Stimulated activated CD4-positive, alpha-beta T cell treated with anti-CD3 and anti-CD28 coated beads, Interleukin-12 subunit alpha, Interleukin-12 subunit beta, amount 100 ng/mL, for 4 hours (primary cell): Measurements from ENCODE around the gene ANKRD61.
"Not testable (repeated sequence)": the region's sequence is repeated elsewhere in the genome, so short reads cannot be mapped to it uniquely, and the experiment has no call there.

Experiments
- DNase-seq: peaks from one replicate; pipeline ENCODE4 v3.0.0-alpha.2; 2020

The ANKRD61 gene

DNA sequence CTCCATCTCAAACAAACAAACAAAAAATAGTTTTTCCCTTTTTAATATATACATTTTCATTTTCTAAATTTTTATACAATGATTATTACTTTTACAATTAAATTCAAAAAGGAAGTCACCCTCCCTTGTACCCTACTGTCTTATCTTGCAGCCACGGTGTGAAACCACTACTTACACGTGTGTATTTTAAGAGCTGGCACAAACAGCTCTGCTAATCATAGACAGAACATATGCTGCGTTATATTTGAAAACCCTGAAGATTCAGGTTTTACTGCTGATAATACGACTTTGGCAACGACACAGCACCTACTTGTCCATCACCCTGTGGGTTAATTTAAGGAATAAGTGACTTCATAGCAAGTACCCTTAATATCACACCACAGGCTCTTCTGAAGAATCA is 991 bp downstream of the ANKRD61 start:
- DNase-seq, result no peak

DNA sequence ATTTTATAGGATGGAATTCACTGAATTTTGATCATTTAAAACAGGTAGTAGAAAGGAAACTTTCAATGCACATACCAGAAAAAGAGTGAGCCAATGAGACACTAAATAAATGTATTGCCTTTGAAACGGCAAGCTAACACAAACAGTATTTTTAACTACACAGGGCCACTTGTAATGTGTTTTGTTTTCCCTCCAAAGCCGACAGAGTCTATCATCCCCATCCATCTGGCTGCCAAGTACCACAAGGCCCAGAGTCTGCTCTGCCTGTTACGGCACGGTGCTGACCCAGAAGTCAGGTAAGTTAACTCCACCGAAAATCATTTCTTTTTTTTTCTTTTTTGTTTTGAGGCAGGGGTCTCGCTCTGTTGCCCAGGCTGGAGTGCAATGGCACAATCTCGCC is 1.5 kb downstream of the ANKRD61 start:
- DNase-seq, result no peak

DNA sequence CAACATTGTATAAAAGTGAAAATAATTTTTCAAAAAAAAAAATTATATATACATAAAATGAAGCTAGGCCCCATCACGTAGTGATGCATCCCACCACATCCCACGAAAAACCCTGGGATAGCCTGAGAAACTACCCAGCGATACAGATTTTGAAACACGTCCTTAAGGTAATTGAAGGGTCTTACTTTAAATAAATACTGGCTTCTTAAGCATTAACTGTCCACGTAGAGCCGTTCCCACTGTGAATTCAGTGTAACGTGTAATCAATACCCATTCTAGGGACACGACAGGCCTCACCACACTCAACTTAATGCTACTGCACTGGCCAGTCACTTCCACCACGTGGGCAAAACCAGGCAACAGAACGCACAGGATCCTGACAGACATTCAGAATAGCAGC is 4.0 kb downstream of the ANKRD61 start:
- no peak for DNase-seq

DNA sequence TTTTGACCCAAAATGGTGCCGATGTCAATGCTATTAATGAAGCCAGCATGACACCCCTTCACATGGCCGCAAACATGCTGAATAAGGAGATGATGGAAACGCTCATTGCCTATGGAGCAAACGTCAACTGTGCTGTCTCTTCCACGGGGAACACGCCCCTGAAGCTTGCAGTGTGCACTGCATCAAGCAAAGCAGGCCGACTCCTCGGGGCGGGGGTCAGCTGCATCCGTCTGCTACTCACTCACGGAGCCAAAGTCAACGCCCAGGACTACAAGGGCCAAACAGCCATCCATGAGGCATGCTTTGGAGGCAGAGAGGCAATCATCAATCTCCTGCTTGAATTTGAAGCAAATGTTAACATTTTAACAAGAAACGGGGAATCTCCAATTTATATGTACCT is 4.5 kb downstream of the ANKRD61 start:
- DNase-seq, result no peak

DNA sequence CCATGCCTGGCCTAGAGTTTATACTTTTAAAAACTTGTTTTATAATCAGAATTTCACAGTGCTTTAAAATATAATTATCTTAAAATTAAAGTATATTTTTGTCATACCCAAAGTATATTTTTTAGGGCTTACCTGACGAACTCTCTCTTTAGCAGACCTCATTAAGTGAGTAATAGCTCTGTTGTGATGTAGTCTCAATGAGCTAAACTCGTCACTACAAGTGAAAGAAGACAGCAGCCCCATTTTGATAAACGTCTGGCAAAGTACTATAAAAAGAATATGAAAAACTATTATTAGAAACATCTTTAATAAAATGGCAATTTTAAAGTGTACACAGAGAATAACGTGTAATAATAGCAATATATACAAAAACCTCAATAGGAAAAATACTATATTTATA is 18.6 kb downstream of the ANKRD61 start:
- no peak for DNase-seq

DNA sequence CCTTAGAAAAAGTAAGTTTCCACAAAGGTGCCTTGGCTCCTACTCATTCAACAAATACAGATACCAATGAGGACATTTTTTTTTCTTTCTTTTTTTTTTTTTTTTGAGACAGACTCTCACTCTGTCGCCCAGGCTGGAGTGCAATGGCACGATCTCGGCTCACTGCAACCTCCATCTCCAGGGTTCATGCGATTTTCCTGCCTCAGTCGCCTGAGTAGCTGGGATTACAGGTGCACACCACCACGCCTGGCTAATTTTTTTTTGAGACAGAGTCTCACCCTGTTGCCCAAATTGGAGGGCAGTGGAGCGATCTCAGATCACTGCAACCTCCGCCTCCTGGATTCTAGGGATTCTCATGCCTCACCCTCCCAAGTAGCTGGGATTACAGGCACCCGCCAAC is 20.0 kb downstream of the ANKRD61 start:
- DNase-seq, result not testable (repeated sequence)

DNA sequence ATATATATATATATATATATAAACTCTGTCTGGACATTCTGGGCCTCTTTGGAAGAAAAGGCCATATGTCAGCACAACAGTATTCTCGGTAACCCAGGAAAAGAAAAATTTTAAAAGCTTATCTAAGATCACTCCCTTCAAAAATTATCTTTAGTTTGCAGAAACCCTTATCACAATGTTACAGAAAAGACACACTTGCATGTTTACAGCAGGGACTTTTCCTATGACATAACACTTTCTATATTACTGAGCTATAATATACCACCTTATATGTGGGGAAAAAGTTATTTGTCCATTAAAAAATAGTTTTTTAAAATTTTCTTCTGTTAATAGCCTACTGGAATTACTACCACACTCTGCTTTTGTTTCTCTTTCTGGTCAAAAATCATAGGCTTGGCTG is 25.4 kb downstream of the ANKRD61 start:
- DNase-seq, result no peak

DNA sequence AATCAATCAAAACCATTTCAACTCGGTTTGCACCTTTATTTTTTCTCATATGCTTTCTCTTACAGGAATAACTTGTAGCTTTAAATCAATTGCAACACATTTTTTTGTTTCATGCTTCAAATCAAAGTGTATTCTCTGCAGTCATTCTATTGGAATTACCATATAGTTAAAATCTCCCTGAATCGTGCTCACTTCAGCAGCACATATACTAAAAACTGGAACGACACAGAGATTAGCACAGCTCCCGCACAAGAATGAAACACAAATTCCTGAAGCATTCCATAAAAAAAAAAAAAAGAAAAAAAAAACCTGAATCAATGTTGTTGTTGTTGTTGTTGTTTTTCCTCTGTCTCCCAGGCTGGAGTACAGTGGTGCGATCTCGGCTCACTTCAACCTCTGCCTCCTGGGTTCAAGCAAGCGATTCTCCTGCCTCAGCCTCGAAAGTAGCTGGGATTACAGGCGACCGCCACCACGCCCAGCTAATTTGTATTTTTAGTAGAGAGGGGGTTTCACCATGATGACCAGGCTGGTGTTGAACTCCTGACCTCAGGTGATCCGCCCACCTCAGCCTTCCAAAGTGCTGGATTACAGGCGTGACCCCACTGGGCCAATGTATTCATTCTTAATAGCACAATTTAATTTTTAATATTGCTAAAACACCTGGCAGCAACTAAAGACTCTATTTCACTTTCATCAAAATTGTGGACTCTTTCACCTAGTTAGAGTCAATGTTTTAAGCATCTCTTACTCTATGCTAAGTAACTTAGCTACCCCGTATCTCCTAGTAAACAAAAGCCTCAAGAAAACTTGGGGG is 26.3 kb downstream of the ANKRD61 start:
- no peak for DNase-seq

DNA sequence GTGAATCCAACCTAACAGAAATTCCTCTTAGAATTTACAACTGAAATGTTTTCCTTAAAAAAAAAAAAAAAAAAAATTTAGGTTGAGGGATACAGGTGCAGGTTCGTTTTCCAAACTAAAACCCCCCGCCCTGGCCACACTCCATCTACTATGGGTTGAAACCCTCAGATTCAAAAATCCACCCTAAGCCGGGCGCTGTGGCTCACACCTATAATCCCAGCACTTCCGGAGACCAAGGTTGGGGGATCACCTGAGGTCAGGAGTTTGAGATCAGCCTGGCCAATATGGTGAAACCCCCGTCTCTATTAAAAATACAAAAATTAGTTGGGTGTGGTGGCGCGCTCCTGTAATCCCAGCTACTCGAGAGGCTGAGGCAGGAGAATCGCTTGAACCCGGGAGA is 28.8 kb downstream of the ANKRD61 start:
- DNase-seq, result not testable (repeated sequence)

DNA sequence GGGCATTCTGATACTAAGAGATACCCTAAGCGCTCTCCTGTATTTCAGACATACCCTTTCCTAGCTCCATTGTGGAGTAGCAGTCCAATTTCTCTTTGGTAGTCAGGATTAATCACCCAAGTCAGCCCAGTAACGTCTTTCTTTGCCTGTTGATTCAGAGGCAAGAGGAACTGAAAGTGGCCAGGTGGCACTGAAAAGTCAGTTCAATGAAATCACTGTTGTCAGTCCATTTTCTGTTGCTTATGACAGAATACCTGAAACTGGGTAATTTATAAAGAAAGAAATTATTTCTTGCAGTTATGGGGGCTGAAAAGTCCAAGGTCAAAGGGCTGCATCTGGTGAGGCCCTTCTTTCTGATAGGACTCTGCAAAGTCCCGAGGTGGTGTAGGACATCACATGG is 40.2 kb downstream of the ANKRD61 start:
- no peak for DNase-seq

DNA sequence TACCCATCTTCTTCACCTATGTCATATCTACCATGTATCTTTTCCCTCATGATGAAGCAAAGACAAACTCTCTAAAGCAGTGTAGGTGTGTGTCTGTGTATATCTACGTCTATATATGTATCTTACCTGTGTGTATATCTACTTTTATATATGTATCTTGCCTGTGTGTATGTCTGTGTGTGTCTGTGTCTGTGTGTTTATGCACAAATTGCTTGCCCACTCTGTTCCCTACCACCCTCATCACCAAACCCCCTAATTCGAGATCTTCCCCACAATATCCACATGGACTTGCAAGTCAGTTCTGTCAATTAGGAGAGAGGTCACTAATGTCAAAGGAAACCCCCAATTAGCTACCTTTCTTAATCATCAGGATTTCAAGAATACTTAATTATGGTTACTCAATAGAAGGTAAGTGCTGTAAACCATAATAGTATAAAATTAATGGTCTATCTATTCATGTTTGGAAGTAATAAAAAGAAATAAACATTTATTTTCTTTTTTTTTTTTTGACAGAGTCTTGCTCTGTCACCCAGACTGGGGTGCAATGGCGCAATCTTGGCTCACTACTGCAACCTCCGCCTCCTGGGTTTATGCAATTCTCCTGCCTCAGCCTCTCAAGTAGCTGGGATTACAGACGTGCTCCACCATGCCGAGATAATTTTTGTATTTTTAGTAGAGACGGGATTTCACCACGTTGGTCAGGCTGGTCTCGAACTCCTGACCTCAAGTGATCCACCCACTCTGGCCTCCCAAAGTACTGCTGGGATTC is 43.6 kb downstream of the ANKRD61 start:
- no peak for DNase-seq

DNA sequence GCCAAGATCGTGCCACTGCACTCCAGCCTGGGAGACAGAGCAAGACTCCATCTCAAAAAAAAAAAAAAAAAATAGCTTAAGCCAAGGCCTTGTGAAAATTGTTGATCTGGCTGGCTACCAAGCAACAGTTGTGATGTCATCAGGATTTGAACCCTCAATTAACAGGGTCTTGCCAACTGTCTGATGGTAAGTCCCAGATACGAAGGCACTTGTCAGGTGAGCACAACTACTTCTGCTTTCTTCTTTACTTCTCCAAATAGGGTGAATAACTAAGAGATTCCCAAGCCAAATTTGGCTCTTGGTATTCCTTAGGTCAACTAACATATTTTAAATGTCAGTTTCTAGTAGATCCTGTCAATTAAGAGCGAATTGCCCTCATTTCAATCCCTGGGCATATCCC is 47.4 kb downstream of the ANKRD61 start:
- DNase-seq, result no peak

DNA sequence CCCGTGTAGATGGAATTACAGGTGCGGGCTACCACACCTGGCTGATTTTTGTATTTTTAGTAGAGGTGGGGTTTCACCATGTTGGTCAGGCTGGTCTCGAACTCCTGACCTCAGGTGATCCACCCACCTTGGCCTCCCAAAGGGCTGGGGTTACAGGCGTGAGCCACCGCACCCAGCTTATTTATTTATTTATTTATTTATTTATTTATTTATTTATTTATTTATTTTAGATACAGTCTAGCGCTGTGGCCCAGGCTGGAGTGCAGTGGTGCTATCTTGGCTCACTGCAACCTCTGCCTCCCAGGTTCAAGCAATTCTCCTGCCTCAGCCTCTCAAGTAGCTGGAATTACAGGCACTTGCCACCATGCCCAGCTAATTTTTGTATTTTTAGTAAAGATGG is 51.9 kb downstream of the ANKRD61 start:
- not testable (repeated sequence) for DNase-seq
